Activated naive CD4-positive, alpha-beta T cell treated with anti-CD3 and anti-CD28 coated beads, Interleukin-2, amount 50 U/mL, for 16 hours (primary cell): ENCODE results near the gene ATP7A.
"Not testable (repeated sequence)": the region's sequence is repeated elsewhere in the genome, so short reads cannot be mapped to it uniquely, and the experiment has no call there.

Experiments used
- DNase-seq: peaks from one replicate; pipeline ENCODE4 v3.0.0-alpha.2; 2020

Gene ATP7A

GRCh38 chrX:77910108-77910840 lies at the start of gene ATP7A:
ATP7A (plus strand) TSS chrX:77910693; CDS start chrX:77971642, 60,949 bp downstream.
- peak; percentile 93 for DNase-seq

- no peak for DNase-seq
These were observed 35.1 kb upstream of the ATP7A start for GRCh38 chrX:77875372-77875771.

DNA sequence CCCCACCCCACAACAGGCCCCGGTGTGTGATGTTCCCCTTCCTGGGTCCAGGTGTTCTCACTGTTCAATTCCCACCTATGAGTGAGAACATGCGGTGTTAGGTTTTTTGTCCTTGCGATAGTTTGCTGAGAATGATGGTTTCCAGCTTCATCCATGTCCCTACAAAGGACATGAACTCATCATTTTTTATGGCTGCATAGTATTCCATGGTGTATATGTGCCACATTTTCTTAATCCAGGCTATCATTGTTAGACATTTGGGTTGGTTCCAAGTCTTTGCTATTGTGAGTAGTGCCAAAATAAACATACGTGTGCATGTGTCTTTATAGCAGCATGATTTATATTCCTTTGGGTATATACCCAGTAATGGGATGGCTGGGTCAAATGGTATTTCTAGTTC lies 29.1 kb upstream of the ATP7A start:
- DNase-seq, result not testable (repeated sequence)

GRCh38 chrX:77892887-77893286 lies 17.6 kb upstream of the ATP7A start:
- DNase-seq, result no peak

- DNase-seq, result no peak
These were observed 16.8 kb upstream of the ATP7A start for GRCh38 chrX:77893713-77894112.

GRCh38 chrX:77894921-77895886 lies 15.3 kb upstream of the ATP7A start, which contains the start of gene MAGT1:
MAGT1 (minus strand) TSS chrX:77895435; CDS start chrX:77895410, 25 bp downstream.
- peak; percentile 89 for DNase-seq

DNA sequence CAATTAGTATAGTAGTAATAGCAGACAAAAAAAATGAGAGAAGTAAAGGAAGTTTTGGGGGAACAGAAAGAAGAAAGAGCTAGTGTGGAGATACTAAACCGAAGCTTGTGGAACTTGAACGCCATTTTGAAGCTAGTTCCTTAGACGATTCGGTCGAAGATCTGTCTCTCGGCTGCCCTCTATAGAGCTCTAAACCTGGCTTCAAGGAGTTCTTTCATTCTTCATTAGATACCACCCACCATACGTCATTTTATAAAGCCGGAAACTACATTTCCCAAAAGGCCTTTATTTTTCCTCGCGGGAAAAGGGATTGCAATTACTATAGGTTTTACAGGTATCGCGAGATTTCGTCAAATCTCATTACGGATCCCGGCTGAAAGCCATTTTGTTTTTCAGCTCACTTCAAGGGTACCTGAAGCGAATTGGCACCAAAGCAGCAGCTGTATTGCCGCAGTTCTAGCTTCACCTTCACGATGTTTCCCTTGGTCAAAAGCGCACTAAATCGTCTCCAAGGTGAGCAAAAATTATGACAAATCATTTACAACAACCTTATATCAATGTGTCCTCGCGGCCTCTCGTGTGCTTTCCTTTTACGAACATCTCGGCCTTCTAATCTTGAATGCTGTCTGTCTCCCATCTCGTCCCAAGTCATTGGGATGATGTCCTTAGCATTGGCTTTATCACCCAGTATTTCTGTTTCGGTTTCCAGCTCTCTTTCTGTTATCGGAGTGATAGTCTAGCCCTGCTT lies 11.2 kb upstream of the ATP7A start, which contains the start of gene COX7B:
Gene COX7B (plus strand): TSS at position 388 of the 748 bp plus-strand sequence. CDS start 86 bp downstream, at position 474.
- DNase-seq, result peak; percentile 51

- no peak for DNase-seq
These were observed 9.8 kb upstream of the ATP7A start for GRCh38 chrX:77900688-77901087.

DNA sequence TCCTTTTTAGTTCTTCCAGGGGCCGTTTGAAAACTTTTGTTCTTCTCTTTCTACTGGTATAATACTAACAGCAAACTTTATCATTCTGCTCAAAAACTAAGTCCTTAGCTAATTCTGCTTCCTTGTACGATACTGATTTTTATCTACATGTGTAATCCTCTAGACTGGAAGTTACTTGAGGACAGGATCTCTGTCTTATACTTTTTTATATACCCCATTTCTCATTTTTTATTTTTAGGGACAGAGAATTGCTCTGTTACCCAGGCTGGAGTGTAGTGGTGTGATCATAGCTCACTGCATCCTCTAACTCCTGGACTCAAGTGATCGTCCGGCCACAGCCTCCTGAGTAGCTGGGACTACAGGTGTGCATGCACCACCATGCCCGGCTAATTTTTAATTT lies 9.0 kb upstream of the ATP7A start:
- DNase-seq, result no peak

DNA sequence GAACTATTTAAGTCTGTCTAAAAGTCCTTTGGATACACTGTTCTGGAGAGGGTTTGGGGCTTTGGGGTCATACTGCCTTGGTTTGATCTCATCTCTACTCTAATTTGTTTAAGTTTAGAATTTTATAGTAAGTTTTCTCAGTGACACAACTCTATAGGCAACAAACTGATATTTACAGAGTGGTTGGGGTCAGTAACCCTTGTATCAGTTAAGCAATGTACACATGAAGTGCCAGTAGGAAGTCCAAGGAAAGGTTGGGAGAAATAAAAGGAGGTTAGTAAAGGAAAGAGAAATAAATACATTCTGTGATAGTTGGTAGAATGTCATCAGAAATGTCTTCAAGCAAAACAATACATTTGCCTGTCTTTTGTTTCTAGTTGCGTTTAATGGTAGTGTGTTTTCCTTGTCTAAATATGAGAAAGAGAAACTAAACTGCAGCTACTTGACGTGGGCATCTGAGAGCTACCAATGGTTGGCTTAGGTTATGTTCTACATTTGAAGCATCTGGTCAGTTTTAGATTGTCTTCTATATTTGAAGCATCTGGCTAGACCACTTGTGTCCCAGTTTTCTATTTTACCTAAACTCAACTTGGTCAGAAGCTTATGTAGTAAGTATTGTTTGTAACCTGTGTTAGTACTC lies 6.9 kb downstream of the ATP7A start:
- DNase-seq, result no peak

- DNase-seq, result no peak
These were observed 8.1 kb downstream of the ATP7A start for GRCh38 chrX:77918568-77918967.

DNA sequence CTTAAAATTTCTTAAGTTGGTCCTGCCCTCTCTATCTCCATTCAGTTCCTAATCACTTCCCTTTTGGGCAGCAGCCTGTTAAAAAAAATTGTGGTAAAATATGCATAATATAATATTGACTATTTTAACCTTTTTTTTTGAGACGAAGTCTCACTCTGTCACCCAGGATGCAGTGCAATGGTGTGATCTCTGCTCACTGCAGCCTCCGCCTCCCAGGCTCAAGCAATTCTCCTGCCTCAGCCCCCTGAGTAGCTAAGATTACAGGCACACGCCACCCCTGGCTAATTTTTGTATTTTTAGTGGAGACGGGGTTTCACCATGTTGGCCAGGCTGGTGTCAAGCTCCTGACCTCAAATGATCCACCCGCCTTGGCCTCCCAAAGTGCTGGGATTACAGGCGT lies 8.9 kb downstream of the ATP7A start:
- DNase-seq, result not testable (repeated sequence)

GRCh38 chrX:77922787-77923186 lies 12.3 kb downstream of the ATP7A start:
- no peak for DNase-seq

GRCh38 chrX:77924320-77924859 lies 13.9 kb downstream of the ATP7A start:
- DNase-seq, result no peak

DNA sequence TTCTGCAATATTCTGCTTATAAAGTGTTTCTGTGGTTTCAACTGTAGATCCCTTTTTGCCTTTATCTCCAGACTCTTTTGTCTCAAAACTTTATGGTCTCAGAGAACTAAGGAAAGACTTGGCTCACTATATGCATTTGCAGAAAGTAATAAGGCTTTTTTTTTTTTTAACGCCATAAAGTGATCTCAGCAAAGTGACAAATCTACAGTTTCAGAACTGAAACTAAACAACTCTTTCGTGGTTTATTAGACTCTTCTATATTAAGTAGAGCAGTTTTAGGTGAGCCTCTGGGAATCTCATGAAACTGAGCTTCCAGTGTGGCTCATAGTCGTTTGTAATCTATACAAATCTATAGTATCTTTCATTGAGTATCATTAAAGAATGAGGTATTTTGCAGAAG lies 15.3 kb downstream of the ATP7A start:
- DNase-seq, result no peak

GRCh38 chrX:77930581-77930980 lies 20.1 kb downstream of the ATP7A start:
- DNase-seq, result no peak

DNA sequence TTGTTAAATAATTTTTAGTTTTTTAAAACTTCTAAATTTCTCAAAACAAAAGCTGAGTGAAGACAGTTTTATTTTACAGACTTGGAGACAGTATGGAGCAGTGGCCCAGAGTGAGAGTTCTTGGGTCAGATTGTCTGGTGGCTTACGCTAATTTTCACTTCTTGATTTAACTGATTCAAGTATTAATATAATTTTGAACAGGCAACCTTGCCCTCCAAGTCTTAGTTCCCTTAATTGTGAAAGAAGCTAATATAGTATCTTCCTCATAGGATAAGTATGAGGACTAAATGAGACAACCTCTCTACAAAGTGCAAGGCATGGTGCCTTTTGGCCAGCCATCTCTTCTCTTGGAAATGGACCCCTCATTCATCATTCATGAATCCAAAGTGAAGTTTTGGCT lies 25.4 kb downstream of the ATP7A start:
- no peak for DNase-seq

GRCh38 chrX:77936299-77936698 lies 25.8 kb downstream of the ATP7A start:
- DNase-seq, result no peak

DNA sequence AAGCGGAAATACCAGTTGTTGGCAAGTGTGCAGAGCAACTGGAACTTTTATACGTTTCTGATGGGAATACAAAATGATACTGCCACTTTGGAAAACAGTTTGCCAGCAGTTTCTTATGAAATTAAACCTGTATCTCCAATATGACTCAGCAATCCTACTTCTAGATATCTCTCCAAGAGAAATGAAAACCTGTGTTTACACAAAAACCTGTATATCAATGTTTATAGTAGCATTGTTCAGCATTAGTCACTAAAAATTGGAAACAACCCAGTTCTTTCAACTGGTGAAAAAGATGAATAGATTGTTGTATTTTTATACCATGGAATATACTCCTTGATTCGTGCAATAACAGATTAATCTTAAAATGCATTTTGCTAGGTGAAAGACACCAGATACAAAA lies 26.8 kb downstream of the ATP7A start:
- no peak for DNase-seq

DNA sequence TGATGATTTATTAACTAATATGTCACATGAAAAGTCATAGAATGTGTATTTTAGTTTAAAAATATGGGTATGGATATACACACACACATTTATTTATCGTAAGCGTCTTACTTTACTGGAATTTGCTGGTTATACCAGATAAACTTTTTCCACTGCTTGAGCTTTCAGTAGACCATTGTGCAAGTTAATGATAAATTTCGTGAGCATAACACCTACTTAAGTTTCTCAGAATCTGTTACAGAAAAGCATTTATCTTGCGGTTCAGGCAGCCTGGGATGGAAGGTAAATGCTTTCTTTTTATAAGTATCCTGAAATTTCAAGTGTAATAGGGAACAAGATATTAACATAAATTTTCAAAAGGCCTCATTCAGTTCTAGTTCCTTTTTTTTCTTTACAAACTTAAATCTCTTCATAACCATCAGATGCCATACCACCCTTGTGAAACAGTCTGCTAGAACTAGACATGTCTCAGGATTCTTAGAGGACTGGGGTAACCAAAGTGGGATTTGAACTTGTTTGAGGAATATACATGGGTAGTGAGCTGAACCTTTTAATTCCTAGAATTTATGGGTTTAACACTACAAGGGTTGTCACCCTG lies 27.7 kb downstream of the ATP7A start:
- no peak for DNase-seq

DNA sequence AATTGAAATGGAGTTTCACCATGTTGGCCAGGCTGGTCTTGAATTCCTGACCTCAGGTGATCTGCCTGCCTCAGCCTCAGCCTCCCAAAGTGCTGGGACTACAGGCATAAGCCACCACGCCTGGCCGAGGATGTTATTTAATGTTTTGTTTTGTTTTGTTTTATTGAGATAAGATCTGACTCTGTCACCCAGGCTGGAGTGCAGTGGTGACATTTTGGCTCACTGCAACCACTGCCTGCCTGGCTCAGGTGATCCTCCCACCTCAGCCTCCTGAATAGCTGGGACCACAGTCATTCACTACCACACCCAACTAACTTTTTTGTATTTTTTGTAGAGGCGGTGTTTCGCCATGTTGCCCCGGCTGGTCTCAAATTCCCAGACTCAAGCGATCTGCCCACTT lies 34.5 kb downstream of the ATP7A start:
- not testable (repeated sequence) for DNase-seq
